ENCODE data around the gene LIMK1.
"Not testable (repeated sequence)": the region's sequence is repeated elsewhere in the genome, so short reads cannot be mapped to it uniquely, and the experiment has no call there.

The LIMK1 gene

GRCh38 chr7:74164985-74165456, 81.4 kb downstream of the LIMK1 start:
- H3K4me1 ChIP-seq (ENCODE audit: low read length): no peaks in the 10 kb centered on the region
- H3K27ac ChIP-seq (ENCODE audit: low read length): no peak overlapping the region
- H3K9ac ChIP-seq (ENCODE audit: low read length): no peak overlapping the region
- no peak overlapping the region for H3K4me3 ChIP-seq (ENCODE audit: low read length)
- H3K36me3 ChIP-seq (replicated peaks; ENCODE audit: low read depth, low read length): no peaks in the 10 kb centered on the region
- H3K4me2 ChIP-seq (ENCODE audit: low read length): no peak overlapping the region
- TF ChIP-seq, protein P1, sequence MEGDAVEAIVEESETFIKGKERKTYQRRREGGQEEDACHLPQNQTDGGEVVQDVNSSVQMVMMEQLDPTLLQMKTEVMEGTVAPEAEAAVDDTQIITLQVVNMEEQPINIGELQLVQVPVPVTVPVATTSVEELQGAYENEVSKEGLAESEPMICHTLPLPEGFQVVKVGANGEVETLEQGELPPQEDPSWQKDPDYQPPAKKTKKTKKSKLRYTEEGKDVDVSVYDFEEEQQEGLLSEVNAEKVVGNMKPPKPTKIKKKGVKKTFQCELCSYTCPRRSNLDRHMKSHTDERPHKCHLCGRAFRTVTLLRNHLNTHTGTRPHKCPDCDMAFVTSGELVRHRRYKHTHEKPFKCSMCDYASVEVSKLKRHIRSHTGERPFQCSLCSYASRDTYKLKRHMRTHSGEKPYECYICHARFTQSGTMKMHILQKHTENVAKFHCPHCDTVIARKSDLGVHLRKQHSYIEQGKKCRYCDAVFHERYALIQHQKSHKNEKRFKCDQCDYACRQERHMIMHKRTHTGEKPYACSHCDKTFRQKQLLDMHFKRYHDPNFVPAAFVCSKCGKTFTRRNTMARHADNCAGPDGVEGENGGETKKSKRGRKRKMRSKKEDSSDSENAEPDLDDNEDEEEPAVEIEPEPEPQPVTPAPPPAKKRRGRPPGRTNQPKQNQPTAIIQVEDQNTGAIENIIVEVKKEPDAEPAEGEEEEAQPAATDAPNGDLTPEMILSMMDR (IDR thresholded peaks at IDR 0.05; ENCODE audit: low read depth, low read length): no peak
- TF ChIP-seq EZH2phosphoT487 (IDR thresholded peaks at IDR 0.05; ENCODE audit: low read depth): no peak
- no peak overlapping the region for H2AFZ ChIP-seq (ENCODE audit: low read depth, low read length)
- no peaks in the 10 kb centered on the region for H4K20me1 ChIP-seq (ENCODE audit: insufficient read depth, low read length)
- H3K79me2 ChIP-seq (ENCODE audit: low read length): no peaks in the 10 kb centered on the region
- H3K27me3 ChIP-seq (ENCODE audit: low read depth, low read length): no peaks in the 10 kb centered on the region
- H3K9me3 ChIP-seq (ENCODE audit: insufficient read depth, low read length): no peaks in the 10 kb centered on the region

DNA sequence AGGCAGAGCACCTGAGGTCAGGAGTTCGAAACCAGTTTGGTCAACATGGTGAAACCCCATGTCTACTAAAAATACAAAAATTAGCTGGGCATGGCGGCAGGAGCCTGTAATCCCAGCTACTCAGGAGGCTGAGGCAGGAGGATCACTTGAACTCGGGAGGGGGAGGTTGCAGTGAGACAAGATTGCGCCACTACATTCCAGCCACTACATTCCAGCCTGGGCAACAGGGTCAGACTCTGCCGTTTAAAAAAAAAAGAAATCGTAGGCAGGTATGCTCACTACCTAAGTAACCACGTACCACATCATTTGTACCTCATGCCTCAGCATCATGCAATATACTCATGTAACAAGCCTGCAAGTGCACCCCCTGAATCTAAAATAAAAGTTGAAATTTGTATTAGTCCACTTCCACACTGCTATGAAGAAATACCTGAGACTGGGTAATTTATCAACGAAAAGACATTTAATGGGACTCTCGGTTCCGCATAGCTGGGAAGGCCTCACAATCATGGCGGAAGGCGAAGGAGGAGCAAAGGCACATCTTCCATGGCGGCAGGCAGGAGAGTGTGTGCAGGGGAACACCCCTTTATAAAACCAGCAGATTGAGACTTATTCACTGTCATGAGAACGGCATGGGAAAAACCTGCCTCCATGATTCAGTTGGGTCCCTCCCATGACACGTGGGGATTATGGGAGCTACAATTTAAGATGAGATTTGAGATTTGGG, 82.4 kb downstream of the LIMK1 start:
- Histone ChIP-seq H3K4me3 (ENCODE audit: low read length) (no peak overlapping the region), H3K27me3 (ENCODE audit: low read depth, low read length) (no peaks in the 10 kb centered on the region), H3K9ac (ENCODE audit: low read length) (no peak overlapping the region), H3K27ac (ENCODE audit: low read length) (no peak overlapping the region), H2AFZ (ENCODE audit: low read depth, low read length) (no peak overlapping the region), H3K9me3 (ENCODE audit: insufficient read depth, low read length) (no peaks in the 10 kb centered on the region), H4K20me1 (ENCODE audit: insufficient read depth, low read length) (no peaks in the 10 kb centered on the region), H3K36me3 (replicated peaks; ENCODE audit: low read depth, low read length) (no peaks in the 10 kb centered on the region), H3K4me1 (ENCODE audit: low read length) (no peaks in the 10 kb centered on the region), H3K79me2 (ENCODE audit: low read length) (no peaks in the 10 kb centered on the region), H3K4me2 (ENCODE audit: low read length) (no peak overlapping the region)
- TF ChIP-seq, protein P1 (IDR thresholded peaks at IDR 0.05; ENCODE audit: low read depth, low read length): no peak

- not testable (repeated sequence) for H3K4me1 ChIP-seq (ENCODE audit: low read length); H3K79me2 ChIP-seq (ENCODE audit: low read length); H3K9ac ChIP-seq (ENCODE audit: low read length); H3K36me3 ChIP-seq (replicated peaks; ENCODE audit: low read depth, low read length); H3K9me3 ChIP-seq (ENCODE audit: insufficient read depth, low read length); H3K4me3 ChIP-seq (ENCODE audit: low read length); H3K27me3 ChIP-seq (ENCODE audit: low read depth, low read length); H3K27ac ChIP-seq (ENCODE audit: low read length); H3K4me2 ChIP-seq (ENCODE audit: low read length); H2AFZ ChIP-seq (ENCODE audit: low read depth, low read length); H4K20me1 ChIP-seq (ENCODE audit: insufficient read depth, low read length)
Observed at GRCh38 chr7:74167324-74167723, 83.7 kb downstream of the LIMK1 start.
